ENCODE results near the gene TESK2.

DNA sequence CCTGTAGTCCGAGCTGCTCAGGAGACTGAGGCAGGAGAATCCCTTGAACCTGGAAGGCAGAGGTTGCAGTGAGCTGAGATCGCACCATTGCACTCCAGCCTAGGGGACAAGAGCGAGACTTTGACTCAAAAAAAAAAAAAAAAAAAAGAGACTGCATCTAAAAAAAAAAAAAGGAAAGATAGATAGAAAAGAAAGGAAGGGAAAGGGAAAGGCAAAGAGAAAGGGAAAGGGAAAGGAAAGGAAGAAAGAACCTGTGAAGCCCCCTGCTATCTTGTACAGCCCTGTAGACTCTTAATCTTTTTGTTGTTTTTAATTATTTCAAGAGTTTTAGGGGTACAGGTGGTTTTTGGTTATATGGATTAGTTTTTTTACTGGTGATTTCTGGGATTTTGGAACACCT, 104.7 kb downstream of the TESK2 start:
- no peak for TF ChIP-seq POLR2A (IDR thresholded peaks at IDR 0.05; ENCODE audit: borderline replicate concordance, extremely low read depth, insufficient read depth, insufficient read length)
- no peak for TF ChIP-seq EZH2 (IDR thresholded peaks at IDR 0.05)
- TF ChIP-seq, protein P1, sequence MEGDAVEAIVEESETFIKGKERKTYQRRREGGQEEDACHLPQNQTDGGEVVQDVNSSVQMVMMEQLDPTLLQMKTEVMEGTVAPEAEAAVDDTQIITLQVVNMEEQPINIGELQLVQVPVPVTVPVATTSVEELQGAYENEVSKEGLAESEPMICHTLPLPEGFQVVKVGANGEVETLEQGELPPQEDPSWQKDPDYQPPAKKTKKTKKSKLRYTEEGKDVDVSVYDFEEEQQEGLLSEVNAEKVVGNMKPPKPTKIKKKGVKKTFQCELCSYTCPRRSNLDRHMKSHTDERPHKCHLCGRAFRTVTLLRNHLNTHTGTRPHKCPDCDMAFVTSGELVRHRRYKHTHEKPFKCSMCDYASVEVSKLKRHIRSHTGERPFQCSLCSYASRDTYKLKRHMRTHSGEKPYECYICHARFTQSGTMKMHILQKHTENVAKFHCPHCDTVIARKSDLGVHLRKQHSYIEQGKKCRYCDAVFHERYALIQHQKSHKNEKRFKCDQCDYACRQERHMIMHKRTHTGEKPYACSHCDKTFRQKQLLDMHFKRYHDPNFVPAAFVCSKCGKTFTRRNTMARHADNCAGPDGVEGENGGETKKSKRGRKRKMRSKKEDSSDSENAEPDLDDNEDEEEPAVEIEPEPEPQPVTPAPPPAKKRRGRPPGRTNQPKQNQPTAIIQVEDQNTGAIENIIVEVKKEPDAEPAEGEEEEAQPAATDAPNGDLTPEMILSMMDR (IDR thresholded peaks at IDR 0.05 in 2 of 3, conservative IDR thresholded peaks at IDR 0.05 in 1 of 3; ENCODE audit: borderline replicate concordance in 1 of 3, insufficient read depth in 1 of 3, low read depth in 2 of 3, low read length in 2 of 3): no peak
- TF ChIP-seq SIN3A (IDR thresholded peaks at IDR 0.05; ENCODE audit: low read depth): no peak
- no peak for TF ChIP-seq POLR2AphosphoS5 (IDR thresholded peaks at IDR 0.05; ENCODE audit: low read depth, low read length)
- TF ChIP-seq SRF (IDR thresholded peaks at IDR 0.05; ENCODE audit: low read depth): no peak
- no peak for TF ChIP-seq YY1 (IDR thresholded peaks at IDR 0.05; ENCODE audit: extremely low read depth, insufficient replicate concordance, low read depth, low read length)
- TF ChIP-seq, protein P2, sequence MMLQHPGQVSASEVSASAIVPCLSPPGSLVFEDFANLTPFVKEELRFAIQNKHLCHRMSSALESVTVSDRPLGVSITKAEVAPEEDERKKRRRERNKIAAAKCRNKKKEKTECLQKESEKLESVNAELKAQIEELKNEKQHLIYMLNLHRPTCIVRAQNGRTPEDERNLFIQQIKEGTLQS (IDR thresholded peaks at IDR 0.05): no peak
- no peak for TF ChIP-seq CEBPB (IDR thresholded peaks at IDR 0.05; ENCODE audit: low read depth)
- TF ChIP-seq TCF7L2 (IDR thresholded peaks at IDR 0.05; ENCODE audit: borderline replicate concordance, extremely low read depth, insufficient read depth, insufficient read length): no peak
- no peak for TF ChIP-seq EZH2phosphoT487 (IDR thresholded peaks at IDR 0.05; ENCODE audit: borderline replicate concordance)
